Right renal cortex interstitium (tissue), 3 donors: ENCODE results near the gene NUP58. TPM values are rescaled to one million over a fixed set of nuclear protein-coding genes. Genes with fewer than 3 reads are reported as not detected.
A peak's percentile ranks its signal among the peaks of the same experiment; 100 is the strongest.

ENCODE experiments used
- DNase-seq, 3 donors: peaks; one replicate each; pipeline ENCODE4 v3.0.0-alpha.2; 2013; ENCODE audit warnings: low read depth in 3 of 3, low spot score in 2 of 3
- polyA plus RNA-seq, 3 donors: library from polyadenylated mRNA; unstranded; fragments of 120-200 nt; gene quantifications; one replicate each; pipeline ENCODE4 v1.2.1, GENCODE V29; 2013; ENCODE audit not compliant: insufficient read length in 3 of 3

Gene NUP58
- polyA plus RNA-seq: 10 to 100 TPM; 44.3 to 45.5 (median 45.0) TPM

GRCh38 chr13:25301347-25302113, at the start of gene NUP58:
Gene NUP58 (plus strand): TSS chr13:25301625. CDS start chr13:25301774, 149 bp downstream.
- peak; percentile 88 to 92 (median 88) for DNase-seq

- no peak for DNase-seq
Observed at GRCh38 chr13:25252225-25252624, 49.2 kb upstream of the NUP58 start.

GRCh38 chr13:25252752-25253151, 48.7 kb upstream of the NUP58 start:
- no peak for DNase-seq

- DNase-seq: no peak
Observed at GRCh38 chr13:25253702-25254101, 47.7 kb upstream of the NUP58 start.

- DNase-seq: no peak
Observed at GRCh38 chr13:25262261-25262660, 39.2 kb upstream of the NUP58 start.

- no peak for DNase-seq
Observed at GRCh38 chr13:25266706-25267105, 34.7 kb upstream of the NUP58 start.

GRCh38 chr13:25267715-25268114, 33.7 kb upstream of the NUP58 start:
- DNase-seq: no peak

- DNase-seq: no peak
Observed at GRCh38 chr13:25268561-25268960, 32.9 kb upstream of the NUP58 start.

- DNase-seq: no peak
Observed at GRCh38 chr13:25276748-25277147, 24.7 kb upstream of the NUP58 start.

- DNase-seq: no peak
Observed at GRCh38 chr13:25280396-25280795, 21.0 kb upstream of the NUP58 start.

- no peak for DNase-seq
Observed at GRCh38 chr13:25281193-25281934, 20.1 kb upstream of the NUP58 start.

- DNase-seq: no peak
Observed at GRCh38 chr13:25281935-25282332, 19.5 kb upstream of the NUP58 start.

GRCh38 chr13:25286308-25286968, 15.0 kb upstream of the NUP58 start:
- DNase-seq: peak in 1 of 3 donors; percentile 47

- DNase-seq: peak; percentile 71 to 77 (median 74)
Observed at GRCh38 chr13:25286969-25287961, 14.2 kb upstream of the NUP58 start, which contains the start of gene MTMR6. Gene MTMR6 (minus strand): TSS chr13:25287488. CDS start chr13:25287247, 241 bp downstream.

GRCh38 chr13:25288966-25289365, 12.5 kb upstream of the NUP58 start:
- DNase-seq: no peak

GRCh38 chr13:25291691-25292090, 9.7 kb upstream of the NUP58 start:
- no peak for DNase-seq

GRCh38 chr13:25292301-25292700, 9.1 kb upstream of the NUP58 start:
- DNase-seq: no peak

GRCh38 chr13:25295228-25295627, 6.2 kb upstream of the NUP58 start:
- DNase-seq: no peak

- DNase-seq: no peak
Observed at GRCh38 chr13:25295701-25296100, 5.7 kb upstream of the NUP58 start.

GRCh38 chr13:25300861-25301346, 521 bp upstream of the NUP58 start:
- no peak for DNase-seq
